ENCODE data around the gene IKZF5.

DNA sequence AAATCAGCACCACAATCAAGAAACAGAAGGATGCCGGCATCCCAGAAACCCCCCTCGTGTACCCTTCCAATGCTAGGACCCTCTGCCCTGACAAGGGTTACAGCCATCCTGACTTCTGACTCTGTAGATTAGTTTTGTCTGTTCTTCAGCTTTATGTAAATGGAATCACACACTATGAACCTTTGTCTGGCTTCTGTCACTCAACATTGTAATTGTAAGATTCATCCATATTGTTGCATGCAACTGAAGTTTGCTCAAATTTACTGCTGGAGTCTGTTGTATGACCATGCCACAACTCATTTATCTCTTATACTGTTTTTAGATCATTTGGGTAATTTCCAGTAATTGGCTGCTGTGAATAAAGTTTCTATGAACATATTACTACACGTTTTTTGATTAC lies 8.4 kb downstream of the IKZF5 start:
- TF ChIP-seq TAF1 (IDR thresholded peaks at IDR 0.05; ENCODE audit: borderline replicate concordance, low read depth, low read length): no peak
- TF ChIP-seq POLR2AphosphoS5 (IDR thresholded peaks at IDR 0.05; ENCODE audit: low read depth, low read length): no peak
- no peak for TF ChIP-seq POLR2A (IDR thresholded peaks at IDR 0.05; ENCODE audit: low read depth, low read length)
